NCI-H69 (cell line): ENCODE results near the gene PSMD7.
A peak's percentile ranks its signal among the peaks of the same experiment; 100 is the strongest.

ENCODE experiments used
- DNase-seq: peaks from one replicate; lab custom pipeline; 2025; lab: John Stamatoyannopoulos, UW

PSMD7 gene

DNA sequence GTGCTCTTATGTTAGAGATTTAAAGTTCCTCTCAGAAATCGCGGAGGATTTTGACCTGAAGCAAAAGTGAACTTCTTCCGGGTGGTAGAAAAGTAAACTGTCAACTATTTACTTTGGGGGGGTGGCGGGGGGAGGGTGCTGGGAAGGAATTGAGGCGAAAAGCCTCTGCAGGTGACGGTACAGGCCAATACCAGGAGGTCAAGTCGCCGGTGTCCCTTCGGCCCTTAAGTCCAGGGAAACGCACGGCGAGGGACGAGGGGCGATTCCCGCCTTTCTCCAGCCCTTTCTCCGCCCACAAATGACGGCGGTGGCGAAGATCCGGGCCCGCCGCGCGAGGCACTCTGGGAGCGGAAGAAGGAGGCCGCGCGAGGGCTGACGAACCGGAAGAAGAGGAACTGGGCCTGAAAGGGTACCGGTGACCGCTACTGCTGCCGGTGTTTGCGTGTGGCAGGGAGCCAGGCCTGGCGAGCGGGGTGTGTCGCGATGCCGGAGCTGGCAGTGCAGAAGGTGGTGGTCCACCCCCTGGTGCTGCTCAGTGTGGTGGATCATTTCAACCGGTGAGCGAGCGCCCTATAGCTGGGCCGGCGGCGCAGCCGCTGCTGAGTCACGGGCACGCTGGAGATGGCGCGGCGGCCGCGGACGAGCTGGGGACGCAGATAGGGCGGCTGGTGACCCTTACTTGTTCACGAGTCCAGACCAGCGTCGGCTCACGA is at the start of gene PSMD7:
Gene PSMD7, plus strand, starts transcription at position 383 of the 713 bp plus-strand sequence. Its CDS starts 101 bp downstream, at position 484.
- DNase-seq = peak; percentile 91

DNA sequence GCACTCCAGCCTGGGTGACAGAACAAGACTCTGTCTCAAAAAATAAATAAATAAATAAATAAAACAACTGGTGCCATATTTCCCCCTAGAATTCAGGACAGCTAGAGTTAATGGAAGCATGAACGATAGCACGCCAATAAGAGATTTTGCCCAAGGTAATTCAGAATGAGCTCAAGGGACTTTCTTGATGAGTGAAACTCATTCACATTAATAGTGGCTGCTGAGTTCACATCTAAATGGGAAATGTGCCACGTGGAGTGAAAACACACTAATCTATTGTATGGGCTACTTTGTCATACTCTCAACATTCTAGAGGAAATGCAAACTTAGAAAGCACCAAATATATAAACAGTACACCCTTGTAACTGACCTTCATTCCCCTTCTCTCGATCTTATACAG is 47.4 kb upstream of the PSMD7 start:
- DNase-seq = peak; percentile 1

DNA sequence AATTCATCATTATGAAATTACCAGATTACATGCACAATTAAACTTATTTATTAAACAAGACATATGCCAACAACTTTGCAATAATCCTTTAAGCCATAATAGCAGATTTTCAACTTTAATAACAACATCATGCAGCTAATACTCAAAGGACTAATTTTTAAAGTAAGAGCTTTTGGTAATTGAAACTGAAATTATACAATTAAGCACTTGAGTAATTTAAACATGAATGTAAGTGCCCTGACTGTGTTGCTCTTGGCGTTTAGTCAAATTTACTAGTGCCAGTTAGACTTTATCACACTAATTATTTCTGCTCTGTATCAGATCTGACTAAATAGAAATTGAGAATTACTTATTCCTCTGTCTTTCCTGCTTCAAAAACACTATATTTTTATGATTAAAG is 46.8 kb upstream of the PSMD7 start:
- DNase-seq = peak; percentile 23

DNA sequence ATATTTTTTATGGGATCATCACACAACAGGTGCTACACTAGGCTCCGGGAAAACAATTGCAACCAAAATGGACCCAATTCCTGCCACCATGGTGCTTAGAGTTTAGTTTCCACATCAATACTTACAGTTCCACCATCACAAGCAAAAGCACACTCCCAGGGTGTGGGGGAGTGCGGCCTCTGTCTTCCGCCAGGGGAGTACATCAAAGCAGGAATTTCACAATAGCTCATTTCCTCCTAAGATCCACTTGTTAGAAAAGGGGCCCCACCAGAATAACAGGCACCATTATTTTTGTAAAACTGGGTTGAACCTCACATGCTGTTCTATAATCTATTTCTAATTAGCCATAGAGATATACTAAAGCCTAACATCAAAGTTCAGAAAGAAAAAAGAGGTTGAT is 44.3 kb upstream of the PSMD7 start:
- DNase-seq = no peak

DNA sequence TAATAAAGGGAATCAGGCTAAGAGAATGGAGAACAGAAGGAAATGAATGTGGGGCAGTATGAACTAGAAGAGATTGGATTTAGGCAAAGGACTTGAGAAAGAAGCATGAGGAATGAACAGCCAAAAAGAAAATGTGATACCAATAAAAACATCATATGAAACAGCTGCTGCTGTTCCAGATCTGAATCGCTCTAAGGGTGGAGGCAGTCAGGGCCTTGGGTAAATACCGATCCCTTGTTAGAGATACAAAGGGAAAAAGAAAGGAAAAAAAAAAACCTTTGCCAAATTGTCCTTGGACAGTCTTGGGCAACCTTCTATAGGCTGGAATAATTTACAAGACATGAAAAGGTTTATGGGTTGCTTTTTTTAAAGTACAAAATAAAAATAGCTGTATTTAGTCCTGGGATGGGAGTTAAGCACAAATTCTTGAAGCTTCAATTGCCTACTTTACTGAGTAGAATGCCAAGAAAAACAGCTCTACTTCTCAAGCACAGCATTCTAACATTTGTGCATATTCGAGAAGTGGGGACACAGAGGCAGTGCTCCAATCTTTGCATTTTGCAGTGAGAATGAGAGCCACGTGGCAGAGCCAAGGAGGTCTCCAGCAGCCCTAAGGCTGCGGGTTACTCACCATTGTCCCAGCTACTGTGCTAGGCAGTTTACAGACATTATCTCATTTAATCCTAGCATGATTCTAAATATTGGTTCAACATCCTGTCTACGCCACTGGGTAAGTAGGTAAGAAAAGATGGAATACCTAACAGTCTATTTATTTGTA is 43.3 kb upstream of the PSMD7 start:
- DNase-seq = peak; percentile 1

DNA sequence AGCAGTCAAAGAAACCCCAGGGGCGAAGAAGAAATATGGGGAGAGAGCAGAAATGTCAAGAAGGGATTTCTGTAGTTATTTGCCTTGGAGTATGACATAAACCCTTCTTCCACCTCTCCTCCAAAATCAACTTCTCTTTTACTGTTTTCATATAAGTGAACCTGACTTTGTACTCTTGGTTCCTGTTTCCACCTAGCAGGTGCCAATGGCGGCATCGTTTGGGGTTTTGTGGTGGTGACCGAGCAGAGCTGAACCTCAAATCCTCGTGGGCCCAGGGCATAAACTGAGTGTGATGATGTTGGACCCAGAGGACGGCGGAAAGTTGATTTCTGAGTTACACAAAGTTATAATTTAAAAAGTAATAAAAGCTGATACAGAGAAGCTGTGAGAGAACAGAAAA is 39.6 kb upstream of the PSMD7 start:
- DNase-seq = no peak

DNA sequence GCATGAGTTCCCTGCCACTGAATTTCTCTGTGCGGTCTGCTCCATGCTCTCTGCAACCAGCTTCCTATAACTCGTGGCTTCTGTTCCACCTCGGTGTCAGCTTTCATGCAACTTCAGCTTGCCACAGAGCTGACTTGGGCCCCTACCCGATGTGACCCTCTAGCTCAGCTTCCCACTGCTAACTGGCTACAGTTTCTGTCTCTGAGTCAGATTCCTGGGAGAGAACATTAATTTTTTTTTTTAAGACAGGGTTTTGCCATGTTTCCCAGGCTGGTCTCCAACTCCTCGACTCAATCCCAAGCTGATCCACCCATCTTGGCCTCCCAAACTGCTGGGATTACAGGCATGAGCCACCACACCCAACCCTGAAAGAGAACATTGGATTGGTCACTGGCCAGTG is 35.5 kb upstream of the PSMD7 start:
- DNase-seq = no peak

DNA sequence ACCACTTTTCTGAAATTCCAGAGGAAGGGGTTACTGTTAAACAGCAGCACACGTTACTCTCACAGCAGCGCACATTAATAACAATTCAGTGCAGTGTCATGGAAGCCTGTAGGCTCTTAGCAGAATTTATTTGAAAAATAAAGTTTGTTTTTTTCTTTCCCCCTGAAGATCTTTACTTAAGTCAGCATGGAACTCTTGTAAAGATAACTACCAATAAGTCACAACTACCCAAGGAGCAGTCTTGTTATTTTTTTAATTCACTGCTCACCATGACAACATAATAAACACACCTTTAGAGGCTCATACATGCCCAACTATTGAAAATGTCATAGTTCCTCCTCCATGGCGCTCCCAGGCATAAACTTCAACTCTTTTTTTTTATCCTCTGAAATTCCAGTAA is 31.8 kb upstream of the PSMD7 start:
- DNase-seq = no peak

DNA sequence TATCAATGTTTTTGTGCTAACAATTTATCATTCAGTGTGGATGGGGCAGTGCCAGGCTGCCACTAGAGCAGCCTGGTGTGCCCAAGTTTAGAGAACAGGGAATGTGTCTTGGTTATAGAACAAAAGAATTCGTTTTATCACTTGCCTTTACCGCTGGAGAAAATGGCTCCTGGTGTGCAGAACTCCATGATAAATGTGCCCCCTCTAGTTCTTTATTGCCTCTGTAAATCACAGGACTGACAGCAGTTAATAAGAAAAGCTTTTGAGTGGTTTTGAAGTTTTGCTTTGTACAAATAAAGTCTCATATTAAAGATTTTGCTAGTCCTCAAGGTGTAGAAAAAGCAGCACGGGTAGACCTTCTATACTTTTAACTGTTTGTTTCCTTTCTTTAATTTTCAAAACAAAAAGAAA is 28.2 kb upstream of the PSMD7 start:
- peak; percentile 30 for DNase-seq

DNA sequence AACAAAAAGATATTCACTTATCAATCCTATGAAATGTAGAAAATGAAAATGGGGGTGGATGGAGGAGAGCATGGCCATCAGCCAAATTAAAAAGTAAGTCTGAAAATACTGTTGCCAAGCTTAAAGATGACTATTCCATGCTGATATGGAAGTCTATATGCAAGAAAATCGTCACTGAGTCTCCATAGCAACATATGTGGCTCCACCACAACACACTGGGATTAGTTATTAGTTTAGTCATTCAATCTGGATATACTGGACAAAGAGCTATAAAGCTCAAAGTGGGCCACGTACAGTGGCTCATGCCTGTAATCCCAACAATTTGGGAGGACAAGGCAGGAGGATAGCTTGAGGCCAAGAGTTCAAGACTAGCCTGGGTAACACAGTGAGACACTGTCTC is 24.7 kb upstream of the PSMD7 start:
- no peak for DNase-seq

DNA sequence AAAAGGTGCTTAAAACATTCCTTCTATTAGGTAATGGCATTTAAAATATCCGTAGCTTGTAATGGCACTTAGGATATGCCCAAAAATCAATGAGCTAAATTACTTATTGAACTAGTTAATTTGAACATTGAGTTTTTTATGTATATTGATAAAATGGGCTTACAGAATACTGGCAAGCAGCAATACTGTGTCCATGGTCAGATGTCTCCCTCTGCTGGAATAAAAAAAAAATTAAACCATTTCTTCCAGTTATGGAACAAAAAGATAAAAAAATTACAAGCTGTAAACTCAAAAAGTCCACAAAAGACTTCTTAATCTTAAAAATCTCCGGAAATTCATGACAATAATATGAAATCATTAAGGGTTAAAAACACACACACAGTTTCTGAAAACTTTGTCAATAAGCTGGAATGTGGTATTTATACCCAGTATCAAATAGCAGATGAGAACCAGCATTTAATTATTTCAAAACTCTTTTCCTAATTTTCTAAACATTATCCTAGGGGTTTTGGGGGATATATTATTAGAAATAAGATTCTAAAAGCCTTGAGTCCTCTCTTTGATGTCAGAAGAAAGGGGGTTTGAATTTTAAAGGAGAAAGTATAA is 21.5 kb upstream of the PSMD7 start:
- DNase-seq = peak; percentile 43

DNA sequence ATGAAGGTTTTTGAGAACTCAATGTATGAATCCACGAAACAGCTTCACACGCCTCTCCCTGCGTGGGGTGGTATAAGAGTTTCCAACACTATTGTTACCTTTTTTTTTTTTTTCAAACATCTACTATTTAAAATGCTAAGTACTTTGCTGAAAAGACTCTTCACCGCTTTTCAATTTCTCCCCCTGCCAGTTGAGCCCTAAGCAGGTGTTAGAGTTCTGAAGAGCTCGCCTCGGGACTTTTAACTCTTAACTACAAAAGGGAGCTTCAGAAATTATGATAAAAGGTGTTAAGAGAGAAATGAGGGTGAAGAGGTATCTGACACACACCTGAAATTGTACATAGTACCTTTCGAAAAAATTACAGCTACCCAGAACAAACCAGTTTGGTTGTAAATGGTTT is 20.9 kb upstream of the PSMD7 start:
- no peak for DNase-seq

DNA sequence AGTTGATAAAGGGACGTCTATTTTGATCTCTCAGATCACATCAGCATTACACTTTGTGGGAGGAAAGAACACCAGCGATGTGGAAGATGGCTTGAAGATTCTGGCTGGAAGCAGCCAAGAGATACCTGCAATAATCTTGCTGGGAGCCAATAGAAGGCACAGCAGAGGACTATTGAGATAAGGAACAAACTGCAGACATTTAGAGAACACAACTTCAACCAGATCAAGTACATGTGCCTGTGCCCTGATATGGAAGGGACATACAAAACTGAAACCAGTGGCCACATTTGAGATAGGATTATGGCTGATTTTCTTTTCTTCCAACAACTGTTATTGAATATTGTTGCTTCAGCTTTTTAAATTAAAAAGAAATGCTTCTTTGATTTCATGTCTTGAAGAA is 18.6 kb upstream of the PSMD7 start:
- DNase-seq = no peak

DNA sequence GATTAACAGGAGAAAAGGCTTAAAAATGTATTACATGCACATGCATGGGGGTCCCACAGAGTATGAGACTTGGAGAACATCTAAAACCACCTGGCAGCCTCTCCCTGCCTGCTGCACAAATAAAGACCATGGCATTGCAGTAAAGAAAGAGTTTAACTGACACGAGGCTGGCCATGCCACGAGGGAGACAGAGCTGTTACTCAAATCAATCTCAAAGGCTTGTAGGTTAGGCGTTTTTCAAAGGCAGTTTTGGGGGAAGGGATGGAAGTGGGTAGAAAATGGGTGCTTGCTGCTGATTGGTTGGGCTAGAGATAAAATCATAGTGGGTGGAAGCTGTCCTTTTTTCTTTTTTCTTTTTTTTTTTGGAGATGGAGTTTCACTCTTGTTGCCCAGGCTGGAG is 17.3 kb upstream of the PSMD7 start:
- no peak for DNase-seq

DNA sequence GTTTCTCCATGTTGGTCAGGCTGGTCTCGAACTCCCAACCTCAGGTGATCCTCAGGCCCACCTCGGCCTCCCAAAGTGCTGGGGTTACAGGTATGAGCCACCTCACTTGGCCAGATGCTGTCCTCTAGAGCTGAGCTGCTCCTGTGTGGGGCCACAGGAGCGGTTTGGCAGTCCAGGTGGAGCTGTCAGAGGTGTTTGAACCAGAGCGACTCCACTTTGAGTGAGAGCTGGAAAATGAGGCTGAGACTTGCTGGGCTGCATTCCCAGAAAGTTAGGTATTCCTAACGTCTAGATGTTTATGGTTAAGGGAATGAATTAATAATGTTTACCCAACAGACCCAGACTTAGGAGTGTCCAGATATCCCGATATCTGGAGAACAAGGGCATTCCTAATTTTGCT is 16.8 kb upstream of the PSMD7 start:
- DNase-seq = no peak

DNA sequence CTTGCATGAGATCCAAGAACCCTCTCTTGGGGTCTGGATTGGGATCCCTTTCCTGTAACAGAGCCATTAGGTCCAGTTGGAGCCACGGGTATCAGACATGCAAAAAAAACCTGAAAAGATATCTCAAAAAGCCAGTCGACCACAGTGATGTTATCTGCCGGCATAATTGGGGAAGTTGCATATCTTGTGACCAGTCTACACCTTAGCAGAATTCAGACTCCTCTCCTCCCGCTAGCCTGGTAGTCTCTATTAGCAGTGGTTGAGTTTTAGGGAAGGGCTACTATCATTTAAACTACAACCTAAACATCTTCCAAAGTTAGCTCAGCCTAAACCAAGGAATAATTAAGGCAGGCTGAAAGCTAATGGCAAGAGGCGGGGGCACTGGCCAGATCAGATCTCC is 16.2 kb upstream of the PSMD7 start:
- no peak for DNase-seq

DNA sequence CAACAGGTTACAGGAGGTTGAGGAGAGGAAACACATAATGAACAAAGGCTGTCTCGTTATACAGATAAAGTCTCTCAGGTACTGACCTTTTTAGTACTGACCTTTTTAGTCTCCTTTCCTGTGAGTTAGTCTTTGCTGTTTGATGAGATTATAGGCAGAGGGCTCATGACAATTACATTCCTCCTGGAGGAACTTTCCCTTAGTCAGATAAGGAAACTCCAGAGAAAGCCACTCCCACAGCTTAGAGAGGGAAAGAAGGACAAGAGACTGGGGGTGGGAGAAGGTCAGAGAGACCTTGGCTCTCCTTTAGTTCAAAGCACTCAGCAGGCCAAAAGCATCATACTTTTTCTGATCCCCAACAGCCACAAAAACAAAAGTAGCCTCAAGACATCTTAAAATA is 15.3 kb upstream of the PSMD7 start:
- DNase-seq = no peak

DNA sequence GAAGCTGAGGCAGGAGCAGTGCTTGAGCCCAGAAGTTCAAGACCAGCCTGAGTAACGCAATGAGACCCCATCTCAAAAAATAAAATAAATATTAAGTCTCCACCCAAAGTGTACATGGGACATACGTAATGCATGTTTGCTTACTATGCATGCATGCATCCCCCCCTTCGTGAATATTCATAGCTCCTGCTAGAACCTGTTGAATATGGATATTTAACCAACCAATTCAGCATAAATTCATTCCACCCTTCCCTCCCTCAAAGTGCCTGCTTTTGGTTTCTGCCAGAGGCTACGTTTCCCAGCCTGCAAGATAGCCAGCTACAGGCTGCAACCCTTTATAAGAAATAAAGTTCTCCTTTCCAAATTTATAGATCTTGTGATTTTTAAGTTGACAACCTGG is 12.9 kb upstream of the PSMD7 start:
- no peak for DNase-seq

DNA sequence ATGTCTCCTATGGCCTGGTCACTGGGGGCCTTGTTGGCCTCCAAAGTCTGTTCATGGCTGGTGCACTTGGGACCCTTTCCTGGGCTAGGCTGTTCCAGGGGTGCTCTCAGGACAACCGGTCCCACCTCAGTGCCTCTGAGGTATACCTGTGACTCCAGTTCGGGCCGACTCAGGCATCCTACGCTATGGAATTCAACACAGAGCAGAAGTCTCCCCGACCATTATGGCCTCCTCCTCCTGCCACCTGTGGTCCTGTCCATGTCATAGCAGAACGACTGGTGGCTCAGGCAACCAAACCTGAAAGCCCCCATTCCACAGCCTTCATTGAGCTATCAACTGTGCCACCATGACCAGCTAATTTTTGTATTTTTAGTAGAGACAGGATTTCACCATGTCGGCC is 8.5 kb upstream of the PSMD7 start:
- no peak for DNase-seq

DNA sequence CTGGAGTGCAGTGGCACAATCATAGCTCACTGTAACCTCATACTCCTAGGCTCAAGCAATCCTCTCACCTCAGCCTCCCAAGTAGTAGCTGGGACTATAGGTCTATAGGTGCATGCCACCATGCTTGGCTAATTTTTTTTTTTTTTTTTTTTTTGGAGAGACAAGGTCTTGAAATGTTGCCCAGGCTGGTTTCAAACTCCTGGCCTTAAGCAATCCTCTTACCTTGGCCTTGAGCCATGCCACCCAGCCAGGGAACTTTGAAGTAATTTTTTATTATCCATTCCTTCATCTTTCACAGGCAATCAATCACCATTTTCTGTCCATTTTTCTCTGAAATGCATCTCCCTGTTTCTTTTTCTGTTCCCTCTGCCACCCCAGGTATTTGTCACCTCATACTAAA is 6.3 kb upstream of the PSMD7 start:
- DNase-seq = no peak

DNA sequence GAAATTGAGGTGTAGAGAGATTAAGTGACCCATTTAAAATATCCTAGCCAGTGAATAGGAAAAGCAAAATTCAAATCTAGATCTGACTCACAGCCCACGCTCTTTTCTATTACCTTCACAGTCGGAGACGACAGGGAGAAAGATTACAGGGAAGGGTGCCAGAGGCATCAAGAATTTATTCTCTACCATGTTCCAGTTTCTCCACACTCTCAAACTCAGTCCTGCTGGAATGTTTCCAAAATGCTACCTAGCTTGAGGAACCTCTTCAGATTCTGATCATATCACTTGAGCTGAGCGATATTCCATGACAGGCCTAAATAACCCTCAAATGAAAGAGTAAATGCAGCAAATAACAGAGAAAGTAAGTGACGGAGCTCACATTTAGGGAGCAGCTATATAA is 5.4 kb upstream of the PSMD7 start:
- DNase-seq = no peak

DNA sequence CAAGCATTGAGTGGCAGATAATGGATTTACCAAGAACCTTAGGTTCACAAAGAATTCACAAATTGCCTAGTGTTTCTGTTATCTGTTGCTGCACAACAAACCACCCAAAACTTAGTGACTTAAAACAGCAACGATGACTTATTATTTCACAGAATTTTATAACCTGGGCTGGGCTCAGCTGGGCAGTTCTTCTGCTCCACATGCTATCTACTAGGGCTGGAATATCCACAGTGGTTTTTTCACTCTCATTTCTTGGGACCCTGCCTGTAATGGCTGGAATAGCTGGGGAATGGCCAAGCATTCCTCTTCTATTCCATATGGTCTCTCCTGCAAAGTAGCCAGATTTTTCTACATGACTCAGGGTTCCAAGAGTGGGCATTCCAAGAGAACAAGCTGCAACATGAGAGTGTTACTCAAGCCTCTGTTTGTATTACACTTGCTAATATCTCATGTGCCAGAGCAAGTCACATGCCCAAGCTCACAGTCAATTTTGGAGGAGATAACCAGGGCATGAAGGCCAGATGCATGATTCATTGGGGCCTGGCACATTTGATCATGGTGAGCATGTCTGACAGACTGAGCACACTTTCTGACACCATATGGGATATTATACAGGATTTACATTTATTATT is 4.9 kb upstream of the PSMD7 start:
- DNase-seq = no peak

DNA sequence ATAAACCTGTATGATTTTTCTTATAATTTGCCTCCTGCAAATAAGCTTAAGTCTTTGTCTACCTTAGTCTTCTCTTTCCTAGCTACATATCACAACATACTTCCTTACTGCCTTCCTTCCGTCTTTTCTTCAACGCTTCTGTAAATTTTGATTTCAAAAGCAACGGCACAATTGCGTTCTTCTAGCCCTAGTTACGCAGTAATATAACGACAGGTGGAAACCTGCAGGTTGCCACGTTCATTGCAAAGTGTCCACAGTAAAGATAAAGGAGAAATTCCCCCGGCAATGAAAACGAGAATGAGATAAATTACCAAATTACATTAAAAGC is 546 bp upstream of the PSMD7 start:
- DNase-seq = no peak
